HL-60/S4 treated with retinoic acid at 250 ng/mL for 4 days and 3 days (cell line): Measurements from ENCODE around the gene RPS27L.
"Not testable (repeated sequence)": the region's sequence is repeated elsewhere in the genome, so short reads cannot be mapped to it uniquely, and the experiment has no call there.

Source experiments
- in situ Hi-C: fragments of 300-500 bp; cut with MboI; formaldehyde crosslinking; loops from 2 replicates; pipeline ENCODE4 v1.7.0; 2022; ENCODE audit warnings: low sequenced_read_pairs

RPS27L gene

DNA sequence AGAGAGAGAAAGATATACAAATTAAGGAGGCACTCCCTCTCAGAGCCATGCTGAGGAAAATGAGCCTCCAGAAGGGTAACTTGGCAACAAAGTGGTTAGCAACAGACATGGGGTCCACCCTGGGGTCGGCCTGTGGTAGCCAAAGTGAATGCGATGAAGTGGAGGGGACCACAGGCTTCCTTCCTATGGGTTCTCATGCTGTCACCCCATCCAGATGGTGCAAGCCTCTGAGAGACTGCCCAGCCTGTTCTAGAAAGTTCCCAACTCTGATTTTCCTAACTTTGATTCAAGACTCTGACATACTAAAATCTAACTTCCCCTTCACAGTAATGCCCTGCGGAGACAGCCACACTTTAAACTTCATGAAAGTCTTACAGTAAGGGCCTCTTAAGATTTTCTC, 53.9 kb downstream of the RPS27L start:
- in situ Hi-C loops, result no loop called here

DNA sequence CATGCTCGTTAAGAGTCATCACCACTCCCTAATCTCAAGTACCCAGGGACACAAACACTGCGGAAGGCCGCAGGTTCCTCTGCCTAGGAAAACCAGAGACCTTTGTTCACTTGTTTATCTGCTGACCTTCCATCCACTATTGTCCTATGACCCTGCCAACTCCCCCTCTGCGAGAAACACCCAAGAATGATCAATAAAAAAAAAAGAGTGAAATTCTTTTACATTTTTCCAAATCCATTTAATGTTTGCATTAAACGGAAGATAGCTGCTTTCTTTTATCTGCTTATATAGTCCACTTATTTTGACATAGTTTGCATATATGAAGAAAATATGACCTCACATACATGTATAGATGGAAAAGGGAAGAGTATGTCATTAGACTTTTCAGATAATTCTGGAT, 57.7 kb downstream of the RPS27L start:
- in situ Hi-C loops, result not testable (repeated sequence)

DNA sequence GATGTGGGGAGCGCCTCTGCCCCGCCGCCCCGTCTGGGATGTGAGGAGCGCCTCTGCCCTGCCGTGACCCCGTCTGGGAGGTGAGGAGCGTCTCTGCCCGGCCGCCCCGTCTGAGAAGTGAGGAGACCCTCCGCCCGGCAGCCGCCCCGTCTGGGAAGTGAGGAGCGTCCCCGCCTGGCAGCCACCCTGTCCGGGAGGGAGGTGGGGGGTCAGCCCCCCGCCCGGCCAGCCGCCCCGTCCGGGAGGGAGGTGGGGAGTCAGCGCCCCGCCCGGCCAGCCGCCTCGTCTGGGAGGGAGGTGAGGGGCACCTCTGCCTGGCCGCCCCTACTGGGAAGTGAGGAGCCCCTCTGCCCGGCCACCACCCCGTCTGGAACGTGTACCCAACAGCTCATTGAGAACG, 58.4 kb downstream of the RPS27L start:
- in situ Hi-C loops, result not testable (repeated sequence)
